DOHH2 (cell line): ENCODE measurements around the gene PARD6B.

Experiments used
- H3F3A ChIP-seq: fragments of 200-600 bp; sonication (generic), shearing (Covaris generic); 2 replicates; pipeline ENCODE4 v1.6.0; 2016; ENCODE audit warnings: antibody characterized with exemption, mild to moderate bottlenecking; ENCODE audit not compliant: control insufficient read depth, insufficient read depth
- H3K27ac ChIP-seq: fragments of 200-600 bp; sonication (generic); 2 replicates; pipeline ENCODE4 v1.5.1; 2014; ENCODE audit warnings: low read depth, mild to moderate bottlenecking, low read length, moderate library complexity
- H3K27me3 ChIP-seq: fragments of 200-600 bp; sonication (generic); 2 replicates; pipeline ENCODE4 v1.6.1; 2014; ENCODE audit warnings: mild to moderate bottlenecking, low read length, mixed read lengths; ENCODE audit not compliant: control insufficient read depth
- H3K36me3 ChIP-seq: fragments of 200-600 bp; sonication (generic); 2 replicates; pipeline ENCODE4 v1.6.1; 2014; ENCODE audit warnings: mild to moderate bottlenecking, low read length, moderate library complexity, mixed read lengths; ENCODE audit not compliant: control insufficient read depth
- H3K4me1 ChIP-seq: fragments of 200-600 bp; sonication (generic); 2 replicates; pipeline ENCODE4 v1.6.1; 2014; ENCODE audit warnings: mild to moderate bottlenecking, low read length, mixed read lengths; ENCODE audit not compliant: control insufficient read depth
- H3K4me2 ChIP-seq: fragments of 200-600 bp; sonication (generic); 2 replicates; pipeline ENCODE4 v1.6.0; 2014; ENCODE audit warnings: mild to moderate bottlenecking, low read length, moderate library complexity
- H3K4me3 ChIP-seq: fragments of 200-600 bp; sonication (generic); 2 replicates; pipeline ENCODE4 v1.5.1; 2014; ENCODE audit warnings: mild to moderate bottlenecking, low read length, mixed read lengths
- H3K79me2 ChIP-seq: fragments of 200-600 bp; sonication (generic); 2 replicates; pipeline ENCODE4 v1.6.1; 2014; ENCODE audit warnings: mild to moderate bottlenecking, low read length, mixed read lengths; ENCODE audit not compliant: control insufficient read depth
- H3K9me2 ChIP-seq: fragments of 200-600 bp; sonication (generic); replicated peaks from 2 replicates; pipeline ENCODE4 v1.6.1; 2014; ENCODE audit warnings: mild to moderate bottlenecking, low read length, mixed read lengths; ENCODE audit not compliant: control insufficient read depth
- H3K9me3 ChIP-seq: fragments of 200-600 bp; sonication (generic); 2 replicates; pipeline ENCODE4 v1.6.1; 2014; ENCODE audit warnings: antibody characterized with exemption, low read length, mixed read lengths; ENCODE audit not compliant: control insufficient read depth, insufficient read depth
- H4K20me1 ChIP-seq: fragments of 200-600 bp; sonication (generic); 2 replicates; pipeline ENCODE4 v1.6.0; 2014; ENCODE audit warnings: low read depth, mild to moderate bottlenecking, antibody characterized with exemption, low read length, moderate library complexity; ENCODE audit not compliant: control insufficient read depth, insufficient read depth
- CTCF ChIP-seq: fragments of 200-600 bp; sonication (generic); IDR thresholded peaks from one replicate; pipeline ENCODE4 v1.5.1; 2014; ENCODE audit warnings: antibody characterized with exemption, mild to moderate bottlenecking, low read depth, low read length; ENCODE audit not compliant: poor library complexity, severe bottlenecking
- EZH2phosphoT487 ChIP-seq: fragments of 200-600 bp; sonication (generic); IDR thresholded peaks from 2 replicates; pipeline ENCODE4 v1.6.1; 2017; ENCODE audit warnings: borderline replicate concordance, mild to moderate bottlenecking, antibody characterized with exemption, low read length, moderate library complexity, mixed read lengths

Gene PARD6B

DNA sequence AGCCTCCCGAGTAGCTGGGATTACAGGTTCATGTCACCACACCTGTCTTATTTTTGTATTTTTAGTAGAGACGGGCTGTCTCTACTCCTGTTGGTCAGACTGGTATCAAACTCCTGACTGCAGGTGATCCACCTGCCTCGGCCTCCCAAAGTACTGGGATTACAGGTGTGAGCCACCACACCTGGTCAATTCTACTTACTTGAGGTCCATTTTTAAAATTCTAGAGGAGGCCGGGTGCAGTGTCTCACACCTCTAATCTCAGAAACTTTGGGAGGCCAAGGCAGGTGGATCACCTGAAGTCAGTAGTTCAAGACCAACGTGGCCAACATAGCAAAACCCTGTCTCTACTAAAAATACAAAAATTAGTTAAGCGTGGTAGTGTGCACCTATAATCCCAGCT, 47.8 kb upstream of the PARD6B start:
- Histone ChIP-seq H3K36me3 (no peaks in the 10 kb centered on the region), H3K27ac (no peak overlapping the region), H3K4me3 (no peak overlapping the region), H3K4me1 (no peaks in the 10 kb centered on the region), H3K4me2 (no peak overlapping the region), H3K9me2 (no peaks in the 10 kb centered on the region), H3K79me2 (no peaks in the 10 kb centered on the region), H3K27me3 (peaks cover 6% of the 10 kb centered on the region), H3F3A (no peaks in the 10 kb centered on the region), H4K20me1 (no peaks in the 10 kb centered on the region), H3K9me3 (no peaks in the 10 kb centered on the region)
- TF ChIP-seq CTCF: no peak
- TF ChIP-seq EZH2phosphoT487: no peak

DNA sequence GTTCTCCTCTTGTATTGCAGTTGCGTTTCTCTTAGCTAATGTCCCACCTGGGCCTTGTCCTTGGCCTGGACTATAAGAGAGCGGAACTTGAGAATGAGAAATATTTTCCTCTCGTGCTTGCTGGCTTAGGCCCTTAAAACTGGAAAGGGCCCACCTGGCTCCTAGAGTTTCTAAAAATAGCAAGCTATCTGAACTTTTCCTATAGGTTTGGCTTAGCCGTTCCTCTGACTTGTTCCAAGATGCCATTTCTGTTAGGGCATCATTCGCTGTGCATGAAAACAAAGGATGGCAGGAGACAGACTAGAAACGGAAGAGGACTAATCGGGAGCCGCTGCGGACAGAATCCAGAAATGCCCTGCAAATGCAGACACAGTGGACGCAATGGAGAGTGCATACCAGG, 44.6 kb upstream of the PARD6B start:
- Histone ChIP-seq H3K4me3 (no peak overlapping the region), H3K27ac (no peak overlapping the region), H3K27me3 (peaks cover 23% of the 10 kb centered on the region), H3K4me1 (no peaks in the 10 kb centered on the region), H4K20me1 (no peaks in the 10 kb centered on the region), H3K9me2 (no peaks in the 10 kb centered on the region), H3K79me2 (no peaks in the 10 kb centered on the region), H3F3A (no peaks in the 10 kb centered on the region), H3K9me3 (no peaks in the 10 kb centered on the region), H3K4me2 (no peak overlapping the region), H3K36me3 (no peaks in the 10 kb centered on the region)
- TF ChIP-seq CTCF (no peak), EZH2phosphoT487 (no peak)

GRCh38 chr20:50688256-50688975, 43.0 kb upstream of the PARD6B start:
- Histone ChIP-seq H3F3A (no peaks in the 10 kb centered on the region), H3K27me3 (peaks cover 32% of the 10 kb centered on the region), H3K27ac (no peak overlapping the region), H3K79me2 (no peaks in the 10 kb centered on the region), H3K36me3 (no peaks in the 10 kb centered on the region), H3K4me1 (no peaks in the 10 kb centered on the region), H3K4me3 (no peak overlapping the region), H3K9me3 (no peaks in the 10 kb centered on the region), H3K9me2 (no peaks in the 10 kb centered on the region), H4K20me1 (no peaks in the 10 kb centered on the region), H3K4me2 (no peak overlapping the region)
- TF ChIP-seq CTCF (no peak), EZH2phosphoT487 (no peak)
